Transverse colon (tissue), 4 donors: Measurements from ENCODE around the gene LRRC9.

Source experiments
- CTCF ChIP-seq, 5 experiments: fragments of 200-600 bp in 3 of 5; fragments of 450-650 bp in 2 of 5; sonication (generic) in 3 of 5; IDR thresholded peaks; 1 replicate in 2 of 5; 2 replicates in 3 of 5; pipeline ENCODE4 v1.5.1; 2016 to 2017; ENCODE audit warnings: antibody characterized with exemption in 5 of 5, inconsistent platforms in 3 of 5, mild to moderate bottlenecking in 2 of 5, moderate library complexity in 1 of 5
- EP300 ChIP-seq: sonication (generic); formaldehyde crosslinking; IDR thresholded peaks from one replicate; pipeline ENCODE4 v1.6.1; 2017; ENCODE audit warnings: antibody characterized with exemption, low read depth
- POLR2A ChIP-seq: fragments of 450-650 bp; IDR thresholded peaks from one replicate; pipeline ENCODE4 v1.6.1; 2016; ENCODE audit warnings: antibody characterized with exemption, mild to moderate bottlenecking, moderate library complexity
- POLR2AphosphoS5 ChIP-seq, 3 donors: sonication (generic); formaldehyde crosslinking; IDR thresholded peaks; one replicate each; pipeline ENCODE4 v1.6.1; 2016; ENCODE audit warnings: antibody characterized with exemption in 3 of 3

- TF ChIP-seq CTCF (IDR thresholded peaks at IDR 0.05) (no peak), POLR2A (no peak), POLR2AphosphoS5 (IDR thresholded peaks at IDR 0.05) (no peak), EP300 (no peak)
Measured at GRCh38 chr14:60087668-60088067, 167.7 kb downstream of the LRRC9 start.
